ENCODE results near the gene DLX6. TPM values are rescaled to one million over a fixed set of nuclear protein-coding genes. Genes with fewer than 3 reads are reported as not detected.

Gene DLX6
- total and polyA plus RNA-seq, 2 of the 8 experiments (the other 6 are each of a cell fraction or from before 2014, with no cell fraction given) = not detected

DNA sequence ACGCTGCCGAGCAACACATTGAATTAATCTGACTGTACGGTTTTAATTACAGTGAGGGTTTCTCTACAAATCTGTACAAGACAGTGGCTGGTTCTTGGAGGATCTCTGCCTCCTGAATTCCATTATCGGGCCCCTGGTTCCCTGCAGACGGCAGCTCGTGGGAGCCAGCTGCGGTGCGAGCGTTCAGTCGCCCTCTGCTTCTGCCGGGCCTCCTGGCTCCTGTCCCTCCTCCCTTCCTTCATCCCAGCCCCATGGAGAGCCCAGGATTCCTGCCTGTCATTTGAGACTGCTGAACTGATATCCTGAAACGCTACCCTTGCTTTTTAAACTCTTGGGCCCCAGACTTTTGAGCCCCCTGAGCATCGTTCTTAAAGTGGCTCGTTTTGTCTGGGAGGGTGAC lies 6.6 kb upstream of the DLX6 start (continued):
- TF ChIP-seq ATF2 (IDR thresholded peaks at IDR 0.05; ENCODE audit: low read length) = no peak
